B cell (primary cell): ENCODE results near the gene ANKRD52. TPM values are rescaled to one million over a fixed set of nuclear protein-coding genes. Genes with fewer than 3 reads are reported as not detected.
A peak's percentile ranks its signal among the peaks of the same experiment; 100 is the strongest.

Experiments
- ATAC-seq: fragments of 200-7000 bp; cut with Tn5 transposase; one replicate; pipeline ENCODE4 v1.10.0; 2021; ENCODE audit warnings: low read depth, mild to moderate bottlenecking, moderate number of reproducible peaks, moderate library complexity
- CTCF ChIA-PET: fragments of 350-600 bp; sonication (Branson Sonifier 250); formaldehyde crosslinking; loops from one replicate; lab custom pipeline; 2021; ENCODE audit warnings: antibody characterized with exemption, inconsistent platforms; lab: Charles Lee
- POLR2A ChIA-PET: fragments of 350-600 bp; sonication (Branson Sonifier 250); formaldehyde crosslinking; loops from one replicate; lab custom pipeline; 2021; ENCODE audit warnings: antibody characterized with exemption; lab: Charles Lee
- DNase-seq: peaks from one replicate; pipeline ENCODE4 v3.0.0; 2013
- H2AFZ ChIP-seq: 2 replicates; pipeline ENCODE4 v1.6.1; 2012; ENCODE audit warnings: mild to moderate bottlenecking, low read depth, low read length; ENCODE audit not compliant: insufficient read depth, poor library complexity, severe bottlenecking
- H3K27ac ChIP-seq, 2 donors: 1 replicate in 1 of 2; 2 replicates in 1 of 2; pipeline ENCODE4 v1.5.1; 2012 to 2013; ENCODE audit warnings: low read length in 2 of 2, mild to moderate bottlenecking in 2 of 2, moderate library complexity in 1 of 2
- H3K27me3 ChIP-seq, 4 experiments: fragments of 200-600 bp in 1 of 4; sonication (generic) in 1 of 4; replicated peaks in 1 of 4; 1 replicate in 2 of 4; 2 replicates in 2 of 4; pipeline versions ENCODE4 v1.6.1 to v1.7.0; 2013 to 2016; ENCODE audit warnings: low read length in 3 of 4, mild to moderate bottlenecking in 2 of 4, mixed read lengths in 1 of 4, moderate library complexity in 1 of 4; ENCODE audit not compliant: insufficient read depth in 4 of 4, control insufficient read depth in 3 of 4; ENCODE audit errors: control extremely low read depth in 1 of 4
- H3K36me3 ChIP-seq, 2 experiments: replicated peaks in 1 of 2; 1 replicate in 1 of 2; 2 replicates in 1 of 2; pipeline versions ENCODE4 v1.6.1 to v1.7.1; 2013; ENCODE audit warnings: low read length in 1 of 2; ENCODE audit not compliant: insufficient read depth in 2 of 2, control insufficient read depth in 1 of 2; ENCODE audit errors: control extremely low read depth in 1 of 2, extremely low read depth in 1 of 2
- H3K4me1 ChIP-seq, 2 donors: fragments of 200-600 bp in 1 of 2; sonication (generic) in 1 of 2; 1 replicate in 1 of 2; 2 replicates in 1 of 2; pipeline versions ENCODE4 v1.5.1 to v1.6.1; 2013 to 2017; ENCODE audit warnings: low read length in 2 of 2; ENCODE audit not compliant: control insufficient read depth in 2 of 2, insufficient read depth in 2 of 2
- H3K4me2 ChIP-seq: replicated peaks from 2 replicates; pipeline ENCODE3; 2012; ENCODE audit warnings: mild to moderate bottlenecking, low read depth, low read length; ENCODE audit not compliant: poor library complexity, severe bottlenecking
- H3K4me3 ChIP-seq, 5 experiments: fragments of 200-600 bp in 1 of 5; sonication (generic) in 1 of 5; 1 replicate in 3 of 5; 2 replicates in 2 of 5; pipeline versions ENCODE4 v1.5.1 to v1.7.0; 2011 to 2016; ENCODE audit warnings: low read length in 4 of 5, mild to moderate bottlenecking in 4 of 5, low read depth in 2 of 5, control low read depth in 1 of 5, moderate library complexity in 1 of 5; ENCODE audit not compliant: insufficient read depth in 1 of 5; ENCODE audit errors: control extremely low read depth in 1 of 5, extremely low read depth in 1 of 5
- H3K79me2 ChIP-seq: fragments of 200-600 bp; sonication (generic); one replicate; pipeline ENCODE4 v1.6.0; 2016; ENCODE audit warnings: low read length; ENCODE audit not compliant: control insufficient read depth, insufficient read depth
- H3K9ac ChIP-seq: fragments of 200-600 bp; sonication (generic); 2 replicates; pipeline ENCODE4 v1.6.1; 2017; ENCODE audit warnings: mild to moderate bottlenecking, low read length, moderate library complexity
- H3K9me3 ChIP-seq, 3 donors: one replicate each; pipeline versions ENCODE4 v1.6.1 to v1.7.1; 2013; ENCODE audit warnings: low read length in 2 of 3; ENCODE audit not compliant: control insufficient read depth in 2 of 3, insufficient read depth in 1 of 3; ENCODE audit errors: control extremely low read depth in 1 of 3
- H4K20me1 ChIP-seq: 2 replicates; pipeline ENCODE4 v1.6.0; 2012; ENCODE audit warnings: mild to moderate bottlenecking, low read length; ENCODE audit not compliant: insufficient read depth, control insufficient read depth, poor library complexity, severe bottlenecking
- H3K27ac Mint-ChIP-seq: one replicate; pipeline ENCODE4 v1.8.0; 2021; ENCODE audit warnings: mixed read lengths
- H3K27me3 Mint-ChIP-seq: one replicate; pipeline ENCODE4 v1.8.0; 2021; ENCODE audit warnings: mixed read lengths
- H3K4me1 Mint-ChIP-seq: one replicate; pipeline ENCODE4 v1.8.0; 2021; ENCODE audit warnings: mixed read lengths
- H3K4me3 Mint-ChIP-seq: one replicate; pipeline ENCODE4 v1.8.0; 2021; ENCODE audit warnings: mixed read lengths
- H3K9me3 Mint-ChIP-seq: one replicate; pipeline ENCODE4 v1.8.0; 2022; ENCODE audit warnings: mixed read lengths; ENCODE audit not compliant: insufficient read depth
- EZH2 ChIP-seq: IDR thresholded peaks from 2 replicates; pipeline ENCODE4 v1.6.1; 2012; ENCODE audit warnings: borderline replicate concordance, low read depth, mild to moderate bottlenecking, moderate library complexity, low read length; ENCODE audit not compliant: insufficient read depth, poor library complexity, severe bottlenecking
- WGBS: methylation state at CpG from one replicate; pipeline ENCODE4 v1.1.5; 2013; ENCODE audit warnings: missing lambda C conversion rate; ENCODE audit not compliant: insufficient coverage; 5-methylcytosine and 5-hydroxymethylcytosine counted together
- intact Hi-C: fragments of 100-400 bp; cut with micrococcal nuclease; formaldehyde crosslinking; loops from one replicate; pipeline ENCODE4 v1.10.0; 2022
- polyA minus RNA-seq: library from RNA; depleted of rRNA, polyadenylated mRNA; stranded (reverse); fragments of >200 nt; gene quantifications from 2 replicates; pipeline ENCODE4 v1.2.3, GENCODE V29; 2012
- polyA plus RNA-seq: library from polyadenylated mRNA; depleted of rRNA; stranded (reverse); fragments of >200 nt; gene quantifications from 2 replicates; pipeline ENCODE4 v1.2.3, GENCODE V29; 2012
- total RNA-seq, 2 donors: library from RNA; stranded (reverse); fragments of 120-200 nt in 1 of 2; gene quantifications; 1 replicate in 1 of 2; 2 replicates in 1 of 2; pipeline versions ENCODE4 v1.2.3 to v1.2.4, GENCODE V29; 2013 to 2022
- TF ChIP-seq, protein P1 (sequence below): fragments of 200-600 bp; IDR thresholded peaks from one replicate; pipeline ENCODE4 v1.8.0; 2022; ENCODE audit warnings: antibody characterized with exemption, mild to moderate bottlenecking

The ANKRD52 gene
- total RNA-seq (46.5 and 54.6 TPM in 2 replicates), polyA plus RNA-seq (16.3 and 17.9 TPM in 2 replicates), polyA minus RNA-seq (18.7 and 21.1 TPM in 2 replicates)
- total RNA-seq (2013) = 6.8 TPM

DNA sequence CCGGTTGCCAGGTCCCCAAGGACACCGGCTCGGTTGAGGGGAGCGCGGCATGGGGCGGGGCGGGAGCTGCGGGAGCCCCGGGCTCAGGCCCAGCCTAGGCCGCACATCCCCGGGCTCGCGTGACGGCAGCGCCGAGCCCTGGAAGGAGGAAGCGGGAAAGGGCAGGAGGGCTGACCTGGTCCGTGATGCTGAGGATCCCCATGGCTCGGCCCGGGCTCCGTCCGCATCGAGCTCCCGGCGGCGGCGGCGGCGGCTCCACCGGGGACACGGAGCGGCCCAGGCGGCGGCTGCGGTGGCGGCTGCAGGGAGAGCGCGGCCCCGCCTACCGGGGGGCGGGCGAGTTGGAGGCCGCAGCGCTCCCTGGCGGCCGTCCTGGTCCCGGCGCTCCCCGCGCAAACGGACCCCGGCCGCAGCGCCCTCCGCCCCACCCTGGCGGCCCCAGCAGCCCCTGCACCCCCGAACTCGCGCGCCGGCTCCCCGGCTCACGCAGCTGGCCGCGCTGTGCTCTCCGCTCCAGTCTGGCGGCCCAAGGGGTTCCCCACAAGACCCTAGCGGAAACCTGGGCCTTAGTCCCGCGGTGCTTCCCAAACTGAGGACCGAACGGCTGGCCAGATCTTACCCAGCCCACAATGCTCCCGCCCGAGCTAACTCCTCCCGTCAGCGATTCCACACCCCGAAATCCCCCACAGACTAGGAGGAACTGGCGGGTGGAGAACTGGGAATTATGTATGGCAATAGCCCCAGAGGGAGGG lies at the start of gene ANKRD52:
Gene ANKRD52, minus strand, starts transcription at position 317 of the 752 bp plus-strand sequence. Its CDS starts 115 bp downstream, at position 202.
- Histone ChIP-seq H3K27ac (peak within 1 kb of the TSS; percentile 60 to 81), H4K20me1 (peaks cover 21% of the 10 kb centered on the region), H3K27me3 (no peaks in the 10 kb centered on the region), H3K4me3 (peak within 1 kb of the TSS; percentile 32 to 99 (median 77)), H2AFZ (peak within 1 kb of the TSS; percentile 100), H3K4me1 (peaks cover 16 to 21% of the 10 kb centered on the region in 2 donors), H3K36me3 (peaks cover 0 to 30% of the 10 kb centered on the region in 2 experiments), H3K79me2 (peaks cover 36% of the 10 kb centered on the region), H3K9ac (peak within 1 kb of the TSS; percentile 97), H3K9me3 (no peaks in the 10 kb centered on the region), H3K4me2 (peak within 1 kb of the TSS; percentile 98)
- ChIA-PET CTCF (interaction anchor here (0.6 to 5.8 kb wide), 31 partner anchors 9 to 263 kb away, joined by 3 to 40 read pairs (median 4); partner anchors contain the start of genes RNF41, RPL41, SMARCC2 and SPRYD4), POLR2A (interaction anchor here (0.5 to 2.3 kb wide), 7 partner anchors 9 to 853 kb away, joined by 3 to 12 read pairs (median 4); partner anchors contain the start of genes COQ10A, CS, RNF41 and STAT6)
- Mint-ChIP-seq H3K4me1 (peaks cover 18% of the 10 kb centered on the region), H3K4me3 (peak within 1 kb of the TSS; percentile 90), H3K27me3 (no peaks in the 10 kb centered on the region), H3K27ac (peak within 1 kb of the TSS; percentile 92), H3K9me3 (no peaks in the 10 kb centered on the region)
- DNase-seq (peak; percentile 93), ATAC-seq (peak; percentile 95)
- no peak for TF ChIP-seq EZH2
- TF ChIP-seq, protein P1, sequence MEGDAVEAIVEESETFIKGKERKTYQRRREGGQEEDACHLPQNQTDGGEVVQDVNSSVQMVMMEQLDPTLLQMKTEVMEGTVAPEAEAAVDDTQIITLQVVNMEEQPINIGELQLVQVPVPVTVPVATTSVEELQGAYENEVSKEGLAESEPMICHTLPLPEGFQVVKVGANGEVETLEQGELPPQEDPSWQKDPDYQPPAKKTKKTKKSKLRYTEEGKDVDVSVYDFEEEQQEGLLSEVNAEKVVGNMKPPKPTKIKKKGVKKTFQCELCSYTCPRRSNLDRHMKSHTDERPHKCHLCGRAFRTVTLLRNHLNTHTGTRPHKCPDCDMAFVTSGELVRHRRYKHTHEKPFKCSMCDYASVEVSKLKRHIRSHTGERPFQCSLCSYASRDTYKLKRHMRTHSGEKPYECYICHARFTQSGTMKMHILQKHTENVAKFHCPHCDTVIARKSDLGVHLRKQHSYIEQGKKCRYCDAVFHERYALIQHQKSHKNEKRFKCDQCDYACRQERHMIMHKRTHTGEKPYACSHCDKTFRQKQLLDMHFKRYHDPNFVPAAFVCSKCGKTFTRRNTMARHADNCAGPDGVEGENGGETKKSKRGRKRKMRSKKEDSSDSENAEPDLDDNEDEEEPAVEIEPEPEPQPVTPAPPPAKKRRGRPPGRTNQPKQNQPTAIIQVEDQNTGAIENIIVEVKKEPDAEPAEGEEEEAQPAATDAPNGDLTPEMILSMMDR = peak; percentile 78
- intact Hi-C loops = loop anchor here (1.0 to 5.0 kb wide), 8 partner anchors 9 to 206 kb away; partner anchors contain the start of genes CS, NABP2 and ZC3H10
- WGBS = under 1% methylated on average over 74 of the region's 78 CpGs
